GM18868 (cell line): Measurements from ENCODE around the gene PPOX.

Experiments used
- ATAC-seq: cut with Tn5 transposase; IDR thresholded peaks from one replicate; pipeline ENCODE4 v1.9.1; 2021; ENCODE audit warnings: mild to moderate bottlenecking, moderate library complexity; ENCODE audit not compliant: unreplicated experiment

PPOX gene

GRCh38 chr1:161219078-161219892 is 53.1 kb downstream of the PPOX start:
- no peak for ATAC-seq

GRCh38 chr1:161220002-161220401 is 53.8 kb downstream of the PPOX start:
- ATAC-seq: no peak
